ENCODE data around the gene HTD2. TPM values are rescaled to one million over a fixed set of nuclear protein-coding genes. Genes with fewer than 3 reads are reported as not detected.
"Not testable (repeated sequence)": the region's sequence is repeated elsewhere in the genome, so short reads cannot be mapped to it uniquely, and the experiment has no call there.

The HTD2 gene
- 11.6 TPM for total RNA-seq

- peaks cover 8% of the 10 kb centered on the region for H3K27me3 ChIP-seq (ENCODE audit: insufficient read depth, low read length)
- peak within 1 kb of the TSS; percentile 93 for H3K4me3 ChIP-seq (ENCODE audit: low read length)
- H3K4me1 ChIP-seq (ENCODE audit: insufficient read depth, low read length) = peaks cover 25% of the 10 kb centered on the region
- peaks cover 4% of the 10 kb centered on the region for H3K9me3 ChIP-seq (ENCODE audit: low read depth, low read length)
Observed at GRCh38 chr3:58305882-58306711, at the start of gene HTD2, which contains the start of gene RPP14. HTD2 (plus strand) TSS chr3:58306520; CDS start chr3:58317614, 11,094 bp downstream. RPP14 (plus strand) TSS chr3:58306245; CDS start chr3:58310330, 4,085 bp downstream.

GRCh38 chr3:58258392-58259055, 47.8 kb upstream of the HTD2 start:
- Histone ChIP-seq H3K4me3 (ENCODE audit: low read length) (no peak overlapping the region), H3K4me1 (ENCODE audit: insufficient read depth, low read length) (no peaks in the 10 kb centered on the region), H3K27me3 (ENCODE audit: insufficient read depth, low read length) (no peaks in the 10 kb centered on the region), H3K9me3 (ENCODE audit: low read depth, low read length) (no peaks in the 10 kb centered on the region)

GRCh38 chr3:58260261-58260731, 46.0 kb upstream of the HTD2 start:
- Histone ChIP-seq H3K4me3 (ENCODE audit: low read length) (no peak overlapping the region), H3K9me3 (ENCODE audit: low read depth, low read length) (no peaks in the 10 kb centered on the region), H3K4me1 (ENCODE audit: insufficient read depth, low read length) (no peaks in the 10 kb centered on the region), H3K27me3 (ENCODE audit: insufficient read depth, low read length) (no peaks in the 10 kb centered on the region)

GRCh38 chr3:58260733-58261132, 45.6 kb upstream of the HTD2 start:
- Histone ChIP-seq H3K9me3 (ENCODE audit: low read depth, low read length) (no peaks in the 10 kb centered on the region), H3K27me3 (ENCODE audit: insufficient read depth, low read length) (no peaks in the 10 kb centered on the region), H3K4me3 (ENCODE audit: low read length) (no peak overlapping the region), H3K4me1 (ENCODE audit: insufficient read depth, low read length) (no peaks in the 10 kb centered on the region)

GRCh38 chr3:58261954-58262666, 44.2 kb upstream of the HTD2 start:
- no peaks in the 10 kb centered on the region for H3K27me3 ChIP-seq (ENCODE audit: insufficient read depth, low read length)
- H3K4me3 ChIP-seq (ENCODE audit: low read length) = no peak overlapping the region
- H3K9me3 ChIP-seq (ENCODE audit: low read depth, low read length) = no peaks in the 10 kb centered on the region
- no peaks in the 10 kb centered on the region for H3K4me1 ChIP-seq (ENCODE audit: insufficient read depth, low read length)

GRCh38 chr3:58266577-58266976, 39.7 kb upstream of the HTD2 start:
- H3K4me1 ChIP-seq (ENCODE audit: insufficient read depth, low read length) = peaks cover under 1% of the 10 kb centered on the region
- no peaks in the 10 kb centered on the region for H3K27me3 ChIP-seq (ENCODE audit: insufficient read depth, low read length)
- no peak overlapping the region for H3K4me3 ChIP-seq (ENCODE audit: low read length)
- no peaks in the 10 kb centered on the region for H3K9me3 ChIP-seq (ENCODE audit: low read depth, low read length)

- H3K4me1 ChIP-seq (ENCODE audit: insufficient read depth, low read length); H3K4me3 ChIP-seq (ENCODE audit: low read length); H3K27me3 ChIP-seq (ENCODE audit: insufficient read depth, low read length); H3K9me3 ChIP-seq (ENCODE audit: low read depth, low read length): not testable (repeated sequence)
Observed at GRCh38 chr3:58267543-58267942, 38.8 kb upstream of the HTD2 start.

GRCh38 chr3:58269356-58269755, 37.0 kb upstream of the HTD2 start:
- H3K4me3 ChIP-seq (ENCODE audit: low read length) = no peak overlapping the region
- no peaks in the 10 kb centered on the region for H3K9me3 ChIP-seq (ENCODE audit: low read depth, low read length)
- H3K27me3 ChIP-seq (ENCODE audit: insufficient read depth, low read length) = no peaks in the 10 kb centered on the region
- peaks cover 16% of the 10 kb centered on the region for H3K4me1 ChIP-seq (ENCODE audit: insufficient read depth, low read length)

- Histone ChIP-seq H3K4me1 (ENCODE audit: insufficient read depth, low read length) (peaks cover 16% of the 10 kb centered on the region), H3K4me3 (ENCODE audit: low read length) (no peak overlapping the region), H3K9me3 (ENCODE audit: low read depth, low read length) (no peaks in the 10 kb centered on the region), H3K27me3 (ENCODE audit: insufficient read depth, low read length) (no peaks in the 10 kb centered on the region)
Observed at GRCh38 chr3:58270485-58270884, 35.8 kb upstream of the HTD2 start.

- Histone ChIP-seq H3K9me3 (ENCODE audit: low read depth, low read length) (no peaks in the 10 kb centered on the region), H3K4me1 (ENCODE audit: insufficient read depth, low read length) (peaks cover 16% of the 10 kb centered on the region), H3K4me3 (ENCODE audit: low read length) (no peak overlapping the region)
Observed at GRCh38 chr3:58271901-58272501, 34.3 kb upstream of the HTD2 start.

GRCh38 chr3:58272891-58273290, 33.4 kb upstream of the HTD2 start:
- no peaks in the 10 kb centered on the region for H3K27me3 ChIP-seq (ENCODE audit: insufficient read depth, low read length)
- no peaks in the 10 kb centered on the region for H3K9me3 ChIP-seq (ENCODE audit: low read depth, low read length)
- H3K4me1 ChIP-seq (ENCODE audit: insufficient read depth, low read length) = peaks cover 16% of the 10 kb centered on the region

More at GRCh38 chr3:58271901-58272501, 34.3 kb upstream of the HTD2 start:
- H3K27me3 ChIP-seq (ENCODE audit: insufficient read depth, low read length) = no peaks in the 10 kb centered on the region

GRCh38 chr3:58273362-58273761, 33.0 kb upstream of the HTD2 start:
- H3K27me3 ChIP-seq (ENCODE audit: insufficient read depth, low read length); H3K4me3 ChIP-seq (ENCODE audit: low read length); H3K9me3 ChIP-seq (ENCODE audit: low read depth, low read length): not testable (repeated sequence)
- H3K4me1 ChIP-seq (ENCODE audit: insufficient read depth, low read length) = peaks cover 16% of the 10 kb centered on the region

More at GRCh38 chr3:58272891-58273290, 33.4 kb upstream of the HTD2 start:
- H3K4me3 ChIP-seq (ENCODE audit: low read length) = no peak overlapping the region

GRCh38 chr3:58274027-58274614, 32.2 kb upstream of the HTD2 start:
- H3K9me3 ChIP-seq (ENCODE audit: low read depth, low read length) = no peaks in the 10 kb centered on the region
- no peaks in the 10 kb centered on the region for H3K27me3 ChIP-seq (ENCODE audit: insufficient read depth, low read length)
- peaks cover 16% of the 10 kb centered on the region for H3K4me1 ChIP-seq (ENCODE audit: insufficient read depth, low read length)
- no peak overlapping the region for H3K4me3 ChIP-seq (ENCODE audit: low read length)

GRCh38 chr3:58281069-58281468, 25.3 kb upstream of the HTD2 start:
- Histone ChIP-seq H3K27me3 (ENCODE audit: insufficient read depth, low read length) (no peaks in the 10 kb centered on the region), H3K4me1 (ENCODE audit: insufficient read depth, low read length) (no peaks in the 10 kb centered on the region), H3K9me3 (ENCODE audit: low read depth, low read length) (no peaks in the 10 kb centered on the region), H3K4me3 (ENCODE audit: low read length) (no peak overlapping the region)

All from mononuclear cell (primary cell).